Muscle layer of duodenum (tissue), 2 donors: ENCODE results near the gene CXADR.

ENCODE experiments used
- H3K27ac ChIP-seq: one replicate; pipeline ENCODE4 v1.7.0; 2013; ENCODE audit warnings: mild to moderate bottlenecking, low read length
- H3K27me3 ChIP-seq: one replicate; pipeline ENCODE4 v1.7.0; 2013; ENCODE audit warnings: low read depth, mild to moderate bottlenecking, control low read depth, low read length
- H3K36me3 ChIP-seq, 2 donors: one replicate each; pipeline ENCODE4 v1.7.0; 2013; ENCODE audit warnings: low read length in 2 of 2, control low read depth in 1 of 2, mild to moderate bottlenecking in 1 of 2; ENCODE audit not compliant: insufficient read depth in 2 of 2, control insufficient read depth in 1 of 2
- H3K4me1 ChIP-seq, 2 donors: one replicate each; pipeline ENCODE4 v1.7.0; 2013; ENCODE audit warnings: low read length in 2 of 2, mild to moderate bottlenecking in 2 of 2, control low read depth in 1 of 2, moderate library complexity in 1 of 2; ENCODE audit not compliant: insufficient read depth in 2 of 2, control insufficient read depth in 1 of 2
- H3K4me3 ChIP-seq, 2 donors: one replicate each; pipeline ENCODE4 v1.7.0; 2013; ENCODE audit warnings: low read length in 2 of 2, low read depth in 1 of 2, mild to moderate bottlenecking in 1 of 2
- H3K9me3 ChIP-seq, 2 donors: one replicate each; pipeline ENCODE4 v1.7.0; 2013; ENCODE audit warnings: low read length in 2 of 2, control low read depth in 1 of 2, mild to moderate bottlenecking in 1 of 2; ENCODE audit not compliant: control insufficient read depth in 1 of 2
- donor health status: healthy.

CXADR gene

DNA sequence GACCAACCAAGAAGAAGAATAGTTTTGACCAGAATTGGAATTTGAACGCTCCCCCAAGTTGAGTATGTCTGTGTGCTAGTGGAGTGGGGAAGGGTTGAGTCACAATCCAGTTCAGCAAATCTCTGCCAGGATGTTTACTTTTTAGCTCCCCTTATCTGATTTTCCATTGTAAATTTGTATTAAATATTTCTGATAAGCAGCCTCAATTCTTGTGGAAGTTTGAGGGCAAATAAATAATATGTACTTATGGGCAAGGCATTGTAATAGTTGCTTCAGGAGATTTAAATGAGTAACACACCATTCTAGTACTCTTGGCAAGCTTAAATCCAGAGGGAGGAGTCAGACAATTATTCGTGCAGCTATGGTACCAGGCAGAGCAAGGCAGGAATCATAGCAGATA, 14.4 kb downstream of the CXADR start:
- Histone ChIP-seq H3K9me3 (no peaks in the 10 kb centered on the region), H3K4me1 (no peaks in the 10 kb centered on the region), H3K27me3 (no peaks in the 10 kb centered on the region), H3K27ac (no peak overlapping the region), H3K4me3 (no peak overlapping the region), H3K36me3 (no peaks in the 10 kb centered on the region)

DNA sequence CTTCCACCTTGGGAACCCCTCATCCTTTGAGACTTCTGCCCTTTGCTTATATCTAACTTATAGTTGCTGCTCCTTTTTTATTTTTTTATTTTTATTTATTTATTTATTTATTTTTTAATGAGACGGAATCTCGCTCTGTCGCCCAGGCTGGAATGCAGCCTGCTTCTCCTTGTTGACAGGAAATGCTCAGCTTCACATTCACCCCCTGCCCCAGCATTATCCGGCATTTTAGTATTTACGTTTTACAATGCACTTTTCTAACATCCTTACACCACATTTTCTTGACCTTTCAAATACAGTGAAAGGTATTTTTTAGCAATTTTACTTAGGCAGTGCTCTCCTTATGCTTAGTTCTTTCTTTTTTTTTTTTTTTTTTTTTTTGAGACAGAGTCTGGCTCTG, 14.9 kb downstream of the CXADR start:
- Histone ChIP-seq H3K27ac (no peak overlapping the region), H3K4me3 (no peak overlapping the region), H3K9me3 (no peaks in the 10 kb centered on the region), H3K36me3 (no peaks in the 10 kb centered on the region), H3K27me3 (no peaks in the 10 kb centered on the region), H3K4me1 (no peaks in the 10 kb centered on the region)

DNA sequence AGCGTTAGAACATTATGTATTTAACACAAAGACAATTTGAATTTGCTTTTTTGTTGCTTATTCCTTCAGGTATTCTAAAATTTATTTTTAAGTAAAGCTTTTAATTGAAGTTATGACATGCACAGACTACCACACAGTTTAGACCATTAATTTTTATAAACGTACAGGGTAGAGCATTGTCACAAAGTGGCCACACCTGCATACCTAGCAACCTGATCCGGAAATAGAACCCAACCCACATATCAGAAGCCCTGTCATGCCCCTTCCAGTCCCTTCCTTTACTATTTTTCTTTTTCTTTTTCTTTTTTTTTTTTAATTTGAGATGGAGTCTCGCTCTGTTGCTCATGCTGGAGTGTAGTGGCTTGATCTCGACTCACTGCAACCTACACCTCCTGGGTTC, 16.8 kb downstream of the CXADR start:
- Histone ChIP-seq H3K9me3 (no peaks in the 10 kb centered on the region), H3K4me3 (no peak overlapping the region), H3K4me1 (no peaks in the 10 kb centered on the region), H3K27me3 (no peaks in the 10 kb centered on the region), H3K27ac (no peak overlapping the region), H3K36me3 (no peaks in the 10 kb centered on the region)

DNA sequence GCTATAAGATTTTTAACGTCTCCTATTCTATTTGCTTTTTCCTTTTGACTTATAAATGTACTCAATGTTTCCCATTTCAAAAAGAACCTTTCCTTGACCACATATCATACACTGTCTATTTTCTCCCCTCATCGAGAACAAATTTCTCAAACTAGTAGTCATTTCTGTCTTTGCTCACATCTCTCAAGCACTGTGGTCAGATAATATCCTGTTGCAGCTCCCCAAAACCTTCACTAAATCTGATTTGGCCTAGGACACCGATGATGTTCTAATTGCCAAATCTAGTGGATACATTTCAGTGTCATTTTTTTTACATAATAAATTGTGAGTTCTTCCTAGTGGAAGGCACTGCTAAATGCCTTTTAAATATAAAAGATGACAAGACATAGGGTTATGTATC, 19.4 kb downstream of the CXADR start:
- Histone ChIP-seq H3K27ac (no peak overlapping the region), H3K36me3 (no peaks in the 10 kb centered on the region), H3K4me3 (no peak overlapping the region), H3K9me3 (no peaks in the 10 kb centered on the region), H3K4me1 (no peaks in the 10 kb centered on the region), H3K27me3 (no peaks in the 10 kb centered on the region)

DNA sequence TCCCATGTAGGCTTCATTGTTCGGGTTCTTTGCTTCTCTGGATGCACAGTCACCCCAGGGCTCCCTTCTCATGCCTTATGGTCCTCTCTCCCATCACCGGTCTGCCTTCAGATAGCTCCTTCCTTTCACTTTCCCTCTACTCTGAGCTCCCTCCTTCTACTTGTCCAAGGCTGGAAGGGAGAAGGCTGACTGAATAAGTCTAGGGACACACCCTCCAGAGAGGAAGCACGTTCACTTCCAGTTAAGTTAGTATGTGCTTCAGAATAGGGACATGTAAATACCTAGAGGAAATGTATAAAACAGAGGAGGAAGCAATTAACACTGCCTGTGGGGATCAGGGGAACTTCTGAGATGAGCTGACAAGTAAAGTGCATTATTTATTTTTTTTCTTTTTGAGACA, 23.5 kb downstream of the CXADR start:
- no peaks in the 10 kb centered on the region for H3K9me3 ChIP-seq

DNA sequence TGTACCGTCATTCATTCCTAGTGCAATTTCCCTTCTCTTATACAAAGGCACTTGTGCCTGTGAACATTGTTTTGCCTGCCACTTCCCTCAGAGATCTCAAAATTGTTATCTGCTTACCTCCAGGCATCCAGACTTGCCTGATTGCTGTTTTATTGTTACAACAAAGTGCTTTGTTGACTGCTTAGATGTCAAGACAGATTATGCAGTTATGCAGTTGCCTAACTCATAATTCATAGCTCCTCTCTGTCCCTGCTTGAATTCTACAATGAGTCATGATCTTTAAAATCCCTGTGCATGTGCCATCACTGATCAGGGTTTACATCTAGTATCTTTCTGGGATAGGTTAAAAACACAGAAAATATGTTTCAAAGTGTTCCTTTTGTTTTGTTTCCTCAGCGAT, 24.5 kb downstream of the CXADR start:
- H3K4me3 ChIP-seq, result no peak overlapping the region
- no peak overlapping the region for H3K27ac ChIP-seq
- no peaks in the 10 kb centered on the region for H3K27me3 ChIP-seq
- no peaks in the 10 kb centered on the region for H3K9me3 ChIP-seq
- H3K4me1 ChIP-seq, result peaks cover 0 to 4% of the 10 kb centered on the region in 2 donors
- no peaks in the 10 kb centered on the region for H3K36me3 ChIP-seq

More for the DNA sequence above, 23.5 kb downstream of the CXADR start:
- H3K27me3 ChIP-seq, result no peaks in the 10 kb centered on the region
- no peaks in the 10 kb centered on the region for H3K4me1 ChIP-seq
- H3K27ac ChIP-seq, result no peak overlapping the region
- no peaks in the 10 kb centered on the region for H3K36me3 ChIP-seq
- H3K4me3 ChIP-seq, result no peak overlapping the region

DNA sequence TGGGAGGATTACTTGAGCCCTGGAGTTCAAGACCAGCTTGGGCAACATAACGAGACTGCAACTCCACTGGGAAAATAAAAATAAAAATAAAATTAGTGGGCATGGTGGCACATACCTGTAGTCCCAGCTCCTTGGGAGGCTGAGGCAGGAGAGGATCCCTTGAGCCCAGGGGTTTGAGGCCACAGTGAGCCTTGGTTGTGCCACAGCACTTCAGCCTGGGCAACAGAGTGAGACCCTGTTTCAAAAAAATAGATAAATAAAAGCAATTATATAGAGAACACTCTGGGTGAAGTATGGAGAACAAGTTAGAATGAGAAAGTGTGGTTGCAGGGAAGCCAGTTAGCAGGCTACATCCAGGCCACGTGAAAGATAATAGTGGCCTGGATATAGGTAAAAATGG, 25.7 kb downstream of the CXADR start:
- Histone ChIP-seq H3K27me3 (no peaks in the 10 kb centered on the region), H3K4me1 (peaks cover 0 to 12% of the 10 kb centered on the region in 2 donors), H3K4me3 (no peak overlapping the region), H3K27ac (no peak overlapping the region), H3K36me3 (no peaks in the 10 kb centered on the region), H3K9me3 (no peaks in the 10 kb centered on the region)

DNA sequence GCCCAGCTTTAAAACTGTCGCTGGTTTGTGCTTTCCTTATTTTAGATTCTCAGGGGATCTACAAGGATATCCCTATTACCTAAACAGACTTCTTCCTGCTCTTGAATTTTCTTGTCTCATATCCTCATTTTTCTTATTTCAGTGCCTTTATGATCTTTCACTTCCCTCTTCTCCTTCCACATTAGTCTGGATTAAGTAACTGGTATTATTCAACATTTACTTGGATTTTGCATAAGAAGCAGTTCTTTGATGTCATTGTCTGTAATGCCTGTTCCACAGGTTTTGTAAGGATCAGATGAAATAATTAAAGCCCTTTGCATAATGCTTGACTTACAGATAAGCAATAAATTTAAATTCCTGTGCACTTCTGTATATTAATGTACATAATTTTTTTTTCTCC, 26.5 kb downstream of the CXADR start:
- H3K4me1 ChIP-seq, result peaks cover 0 to 12% of the 10 kb centered on the region in 2 donors
- H3K9me3 ChIP-seq, result no peaks in the 10 kb centered on the region
- no peaks in the 10 kb centered on the region for H3K27me3 ChIP-seq
- H3K4me3 ChIP-seq, result no peak overlapping the region
- H3K27ac ChIP-seq, result no peak overlapping the region
- H3K36me3 ChIP-seq, result no peaks in the 10 kb centered on the region

DNA sequence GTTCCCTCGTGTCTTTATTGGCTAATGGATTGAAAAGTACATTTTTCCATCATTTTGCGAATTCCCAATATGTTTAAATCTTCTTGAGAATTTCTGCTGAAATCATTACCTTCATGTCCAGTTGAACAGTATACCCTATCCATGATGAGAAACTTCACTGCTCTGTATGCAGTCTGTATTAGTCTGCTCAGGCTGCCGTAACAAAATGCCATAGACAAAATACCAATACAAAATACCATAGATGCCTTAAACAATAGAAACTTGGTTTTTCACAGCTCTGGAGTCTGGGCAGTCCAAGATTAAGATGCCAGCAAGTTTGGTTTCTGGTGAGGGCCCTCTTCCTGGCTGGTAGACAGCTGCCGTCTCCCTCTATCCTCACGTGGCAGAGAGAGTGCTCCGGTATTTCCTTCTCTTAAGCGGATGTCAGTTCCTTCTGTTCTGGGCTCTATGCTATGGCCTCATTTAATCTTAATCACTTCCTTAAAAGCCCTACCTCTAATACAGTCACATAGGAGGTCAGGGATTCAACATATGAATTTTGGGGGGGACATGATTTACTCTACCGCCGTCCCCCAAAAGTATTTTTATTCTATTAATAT, 27.0 kb downstream of the CXADR start:
- H3K4me1 ChIP-seq, result peaks cover 0 to 12% of the 10 kb centered on the region in 2 donors
- H3K9me3 ChIP-seq, result no peaks in the 10 kb centered on the region
- no peaks in the 10 kb centered on the region for H3K36me3 ChIP-seq
- H3K27ac ChIP-seq, result no peak overlapping the region
- no peak overlapping the region for H3K4me3 ChIP-seq
- H3K27me3 ChIP-seq, result no peaks in the 10 kb centered on the region

DNA sequence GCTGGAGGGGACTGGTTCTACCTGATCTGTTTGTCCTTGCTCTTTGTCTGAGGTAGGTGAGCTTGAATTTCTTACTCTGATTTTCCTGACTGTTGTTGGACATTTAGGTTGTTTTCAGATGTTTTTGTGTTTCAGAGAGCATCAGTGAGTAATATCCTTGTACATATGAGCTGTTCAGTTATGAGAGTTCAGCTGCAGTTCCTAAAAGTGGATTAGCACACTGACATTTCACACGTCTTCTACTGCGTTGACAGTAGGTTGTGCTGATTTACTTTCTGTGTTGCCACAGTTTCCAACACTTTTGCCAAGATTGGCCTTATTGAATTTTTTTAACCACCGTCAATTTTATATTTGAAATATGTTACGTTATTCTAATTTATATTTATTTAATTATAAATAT, 27.7 kb downstream of the CXADR start:
- peaks cover 0 to 12% of the 10 kb centered on the region in 2 donors for H3K4me1 ChIP-seq
- H3K27ac ChIP-seq, result no peak overlapping the region
- H3K36me3 ChIP-seq, result no peaks in the 10 kb centered on the region

DNA sequence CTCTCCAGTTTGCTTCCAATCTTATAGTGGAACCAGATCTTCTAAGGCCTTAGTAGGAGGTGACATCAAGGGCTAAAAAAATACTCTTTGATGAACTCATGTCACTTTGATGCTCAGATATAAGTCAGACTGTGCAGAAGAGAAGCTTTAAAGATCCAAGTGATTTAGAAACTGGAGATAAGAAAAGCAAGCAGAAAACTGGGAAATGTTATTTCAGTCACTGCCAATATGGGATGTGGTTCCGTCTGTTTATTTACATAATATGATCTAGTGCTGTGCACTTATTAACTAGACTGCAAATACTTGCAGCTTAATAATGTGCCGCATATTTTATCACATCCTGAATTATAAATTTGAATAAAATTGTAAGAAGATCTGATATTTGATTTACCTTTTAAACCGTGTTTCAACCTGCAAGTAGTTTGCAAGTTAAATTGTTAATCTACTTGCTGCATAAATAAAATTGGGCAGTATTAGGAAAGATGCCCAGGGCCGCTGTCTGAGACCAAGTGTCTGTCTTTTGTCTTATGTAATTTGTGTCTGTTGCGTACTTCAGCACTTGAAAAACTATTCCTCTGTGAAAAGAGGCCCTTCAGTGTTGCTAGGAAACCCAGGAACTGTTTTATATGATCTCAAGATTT, 29.6 kb downstream of the CXADR start:
- Histone ChIP-seq H3K4me1 (peaks cover 0 to 12% of the 10 kb centered on the region in 2 donors), H3K9me3 (no peaks in the 10 kb centered on the region), H3K27ac (no peak overlapping the region), H3K36me3 (no peaks in the 10 kb centered on the region), H3K4me3 (no peak overlapping the region), H3K27me3 (no peaks in the 10 kb centered on the region)

More for the DNA sequence above, 27.7 kb downstream of the CXADR start:
- H3K9me3 ChIP-seq, result no peaks in the 10 kb centered on the region
- no peak overlapping the region for H3K4me3 ChIP-seq
- H3K27me3 ChIP-seq, result no peaks in the 10 kb centered on the region

DNA sequence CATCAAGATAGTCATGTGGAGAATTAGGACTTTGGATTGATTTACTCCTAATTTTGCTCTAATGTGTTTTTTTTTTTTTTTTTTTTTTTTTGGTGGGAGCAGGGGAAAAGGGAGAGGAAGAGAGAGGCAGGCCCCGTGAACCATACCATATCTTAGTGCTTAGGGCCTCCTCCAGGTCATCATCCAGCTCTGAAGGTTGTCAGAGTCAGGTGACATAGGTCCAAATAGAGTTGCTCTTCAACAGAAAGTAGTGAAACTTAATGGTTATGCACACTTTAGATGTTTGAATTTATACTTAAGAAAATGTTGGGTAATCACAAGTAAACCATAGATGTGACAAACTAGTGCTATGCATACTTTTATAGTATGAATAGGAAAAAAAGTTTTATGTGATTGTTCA, 32.2 kb downstream of the CXADR start:
- H3K4me1 ChIP-seq, result peaks cover 0 to 12% of the 10 kb centered on the region in 2 donors
- H3K27ac ChIP-seq, result no peak overlapping the region
- H3K27me3 ChIP-seq, result no peaks in the 10 kb centered on the region
- no peak overlapping the region for H3K4me3 ChIP-seq
- no peaks in the 10 kb centered on the region for H3K9me3 ChIP-seq
- H3K36me3 ChIP-seq, result no peaks in the 10 kb centered on the region
